GM19025 (cell line): ENCODE results near the gene COL20A1.

Experiments
- ATAC-seq: cut with Tn5 transposase; IDR thresholded peaks from one replicate; pipeline ENCODE4 v1.9.1; 2021; ENCODE audit warnings: mild to moderate bottlenecking, low read depth, moderate library complexity; ENCODE audit not compliant: unreplicated experiment

Gene COL20A1

DNA sequence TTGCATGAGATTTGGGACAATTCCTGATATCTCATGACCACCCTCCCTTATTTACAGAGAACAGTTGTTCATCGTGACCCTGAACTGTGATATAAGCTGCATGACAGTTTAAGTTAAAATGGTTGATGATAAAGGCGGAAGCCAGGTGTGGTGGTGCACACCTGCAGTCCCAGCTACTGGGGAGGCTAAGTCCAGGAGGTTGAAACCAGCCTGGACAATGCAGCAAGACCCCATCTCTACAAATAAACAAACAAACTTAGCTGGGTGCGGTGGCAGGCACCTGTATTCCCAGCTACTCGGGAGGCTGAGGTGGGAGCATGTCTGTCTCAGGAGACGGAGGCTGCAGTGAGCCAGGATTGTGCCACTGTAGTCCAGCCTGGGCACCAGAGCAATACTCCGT, 24.1 kb downstream of the COL20A1 start:
- ATAC-seq = no peak

DNA sequence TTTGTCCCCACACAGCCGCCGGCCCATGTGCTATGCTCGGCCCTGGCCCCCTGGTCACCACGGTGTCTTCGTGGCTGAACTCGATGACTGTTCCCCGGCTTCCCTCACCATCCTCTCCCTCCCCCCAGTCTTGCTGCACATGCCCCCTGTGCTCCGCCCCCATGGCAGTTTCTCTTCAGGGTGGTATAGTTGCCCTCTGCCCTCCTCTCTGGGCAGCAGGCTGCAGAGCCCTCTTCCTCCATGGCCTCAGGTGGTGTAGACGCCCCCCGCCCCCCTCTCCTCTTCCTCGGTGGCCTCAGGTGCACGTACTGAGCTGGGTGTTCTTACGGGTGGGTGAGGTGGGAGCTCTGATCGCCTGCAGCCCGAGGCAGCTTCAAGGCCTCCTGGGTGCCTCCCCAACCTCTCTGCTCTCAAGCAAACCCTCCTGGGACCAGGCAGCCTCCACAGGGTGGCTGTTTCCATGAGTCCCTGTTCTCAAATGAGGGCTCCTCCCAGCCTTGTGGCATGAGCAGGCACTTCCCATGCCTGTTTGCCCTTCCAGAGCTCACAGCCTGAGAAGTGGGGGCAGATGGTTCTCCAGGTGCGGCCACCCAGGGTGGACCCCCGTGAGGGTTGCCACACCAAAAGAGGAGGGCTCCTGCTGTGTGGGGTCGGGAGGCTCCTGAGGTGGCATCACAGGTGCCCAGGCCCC, 24.8 kb downstream of the COL20A1 start:
- ATAC-seq = no peak

DNA sequence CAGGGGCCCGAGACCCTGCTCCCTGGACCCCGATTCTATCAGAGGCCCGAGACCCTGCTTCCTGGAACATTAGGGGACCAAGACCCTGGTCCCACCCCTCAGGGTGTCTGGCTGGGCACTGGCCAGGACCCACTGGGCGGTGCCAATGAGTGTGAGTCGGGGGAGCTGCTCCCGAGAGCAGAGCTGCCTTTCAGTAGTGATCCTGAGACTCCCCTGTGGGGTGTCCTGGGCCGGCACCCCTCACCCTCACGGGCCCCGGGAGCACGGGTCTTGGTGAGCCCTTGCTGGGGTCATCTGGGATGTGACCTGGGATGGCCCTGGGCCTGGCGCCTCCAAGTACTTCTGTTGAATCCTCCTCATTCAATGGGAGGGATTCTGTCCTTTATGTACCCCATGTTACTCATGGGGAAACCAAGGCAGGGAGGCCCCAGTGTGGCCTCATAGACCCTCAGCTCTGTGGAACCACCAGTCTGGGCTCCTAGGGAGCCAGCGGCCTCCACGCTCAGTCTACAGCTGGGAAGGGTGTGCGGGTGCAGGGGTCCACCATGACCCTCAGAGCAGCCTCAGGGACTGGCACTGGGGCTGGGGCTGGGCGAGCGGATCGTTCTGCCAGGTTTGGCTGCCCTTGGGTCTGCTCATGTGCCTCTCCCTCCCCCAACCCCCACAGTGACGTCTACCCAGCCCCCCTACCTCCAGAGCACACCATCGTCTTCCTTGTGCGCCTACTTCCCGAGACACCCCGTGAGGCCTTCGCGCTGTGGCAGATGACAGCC, 25.6 kb downstream of the COL20A1 start:
- no peak for ATAC-seq

DNA sequence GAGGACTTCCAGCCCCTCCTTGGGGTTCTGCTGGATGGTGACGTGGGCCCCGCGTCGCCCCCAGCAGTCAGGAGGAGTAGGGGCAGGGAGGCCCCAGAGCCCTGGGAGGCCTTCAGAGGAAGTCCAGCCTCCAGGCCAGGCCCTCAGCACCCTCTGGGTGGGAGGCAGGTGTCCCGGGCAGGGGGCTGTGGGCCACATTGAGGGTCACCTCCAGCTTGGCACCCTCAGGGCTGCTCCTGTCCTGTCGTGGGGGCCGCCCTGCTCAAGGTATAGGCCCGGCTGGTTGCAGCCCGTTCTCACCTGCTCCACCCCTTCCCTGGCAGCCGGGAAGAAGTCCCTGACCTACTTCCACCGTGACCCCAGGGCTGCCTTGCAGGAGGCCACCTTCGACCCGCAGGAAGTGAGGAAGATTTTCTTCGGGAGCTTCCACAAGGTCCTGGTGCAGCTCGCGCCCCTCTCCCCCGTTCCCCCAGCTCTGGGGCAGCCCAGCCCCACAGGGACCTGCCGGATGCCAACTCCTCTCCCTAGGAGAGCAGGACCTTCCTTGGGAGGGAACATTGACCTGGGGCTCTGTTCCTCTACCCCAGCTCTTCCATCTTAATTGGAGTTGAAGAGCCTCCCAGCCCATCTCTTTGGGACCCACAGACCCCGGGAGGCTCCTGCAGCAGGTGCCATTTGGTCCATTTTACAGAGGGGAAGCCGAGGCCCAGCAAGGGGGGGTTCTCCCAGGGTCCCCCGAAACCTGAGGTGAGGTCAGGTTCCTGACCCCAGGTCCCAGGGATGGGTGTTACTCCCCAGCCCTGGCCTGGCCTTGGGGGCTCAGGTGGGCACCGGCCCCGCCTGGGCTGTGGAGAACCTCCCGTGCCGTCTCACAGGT, 26.4 kb downstream of the COL20A1 start:
- no peak for ATAC-seq

DNA sequence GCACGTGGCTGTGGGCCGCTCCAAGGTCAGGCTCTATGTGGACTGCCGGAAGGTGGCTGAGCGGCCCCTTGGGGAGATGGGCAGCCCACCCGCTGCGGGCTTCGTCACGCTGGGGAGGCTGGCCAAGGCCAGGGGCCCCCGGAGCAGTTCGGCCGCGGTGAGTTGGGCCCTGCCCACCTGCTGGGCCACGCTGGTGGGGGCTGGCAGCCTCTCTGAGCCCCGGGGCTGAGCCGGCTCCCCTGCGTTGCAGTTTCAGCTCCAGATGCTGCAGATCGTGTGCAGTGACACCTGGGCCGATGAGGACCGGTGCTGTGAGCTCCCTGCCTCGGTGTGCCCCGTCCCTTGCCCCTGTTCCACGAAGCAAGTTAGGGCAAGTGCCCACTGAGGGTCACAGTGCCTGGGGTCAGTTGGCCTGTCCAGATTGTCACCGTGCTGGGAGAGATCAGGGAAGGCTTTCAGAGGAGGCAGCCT, 27.1 kb downstream of the COL20A1 start:
- ATAC-seq = no peak

DNA sequence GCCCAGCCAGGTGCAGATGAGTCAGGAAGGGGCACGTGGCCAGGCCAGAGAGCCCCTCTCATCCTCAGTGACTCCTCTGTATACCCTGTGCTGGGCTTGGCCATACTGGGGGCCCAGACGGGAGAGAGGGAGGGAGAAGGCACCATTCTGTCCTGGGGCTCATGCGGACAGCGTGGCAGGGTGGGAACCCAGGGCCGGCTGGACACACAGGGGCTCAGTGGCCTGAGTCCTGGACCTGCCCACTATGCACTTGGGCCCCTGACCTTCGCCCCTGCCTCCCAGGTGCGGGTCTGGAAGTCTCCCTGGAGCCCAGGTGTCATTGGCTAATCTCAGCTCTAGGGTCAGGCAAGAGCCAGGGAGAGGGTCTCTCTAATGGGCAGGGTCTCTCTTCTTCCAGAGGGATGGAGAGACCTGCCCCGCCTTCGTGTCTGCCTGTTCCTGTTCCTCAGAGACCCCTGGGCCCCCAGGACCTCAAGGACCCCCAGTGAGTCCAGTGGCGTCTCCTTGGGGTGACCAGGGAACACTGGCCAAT, 27.7 kb downstream of the COL20A1 start:
- ATAC-seq = no peak

DNA sequence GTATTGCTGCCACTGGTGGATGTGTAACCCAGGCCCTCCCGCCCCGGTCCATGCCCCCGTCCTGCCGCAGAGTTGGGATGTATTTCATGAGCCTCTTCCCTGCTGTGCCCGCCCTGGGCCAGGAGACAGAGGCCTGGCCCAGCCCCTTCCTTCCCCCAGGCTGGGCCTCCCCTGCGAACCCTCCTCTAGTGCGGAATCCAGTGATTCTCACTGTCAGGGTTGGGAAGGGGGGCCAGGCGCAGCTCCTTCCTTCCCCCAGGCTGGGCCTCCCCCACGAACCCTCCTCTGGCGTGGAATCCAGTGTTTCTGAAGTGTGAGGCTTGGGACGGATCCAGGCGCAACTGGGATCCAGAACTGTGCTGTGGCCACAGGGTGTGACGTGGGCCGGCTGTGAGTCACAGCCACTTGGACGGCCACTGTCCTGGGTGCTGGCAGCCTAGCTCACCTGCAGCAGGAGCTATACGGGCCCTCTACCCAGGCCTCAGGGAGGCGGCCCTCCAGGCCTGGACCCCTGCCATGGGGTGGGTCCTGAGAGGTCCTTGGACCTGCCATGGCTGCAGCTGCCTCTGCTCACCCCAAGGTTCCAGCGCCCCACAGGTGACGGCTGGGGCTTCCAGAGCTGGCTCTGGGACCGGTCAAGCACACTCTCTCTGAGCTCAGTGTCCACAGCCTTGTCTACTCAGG, 28.3 kb downstream of the COL20A1 start:
- no peak for ATAC-seq

DNA sequence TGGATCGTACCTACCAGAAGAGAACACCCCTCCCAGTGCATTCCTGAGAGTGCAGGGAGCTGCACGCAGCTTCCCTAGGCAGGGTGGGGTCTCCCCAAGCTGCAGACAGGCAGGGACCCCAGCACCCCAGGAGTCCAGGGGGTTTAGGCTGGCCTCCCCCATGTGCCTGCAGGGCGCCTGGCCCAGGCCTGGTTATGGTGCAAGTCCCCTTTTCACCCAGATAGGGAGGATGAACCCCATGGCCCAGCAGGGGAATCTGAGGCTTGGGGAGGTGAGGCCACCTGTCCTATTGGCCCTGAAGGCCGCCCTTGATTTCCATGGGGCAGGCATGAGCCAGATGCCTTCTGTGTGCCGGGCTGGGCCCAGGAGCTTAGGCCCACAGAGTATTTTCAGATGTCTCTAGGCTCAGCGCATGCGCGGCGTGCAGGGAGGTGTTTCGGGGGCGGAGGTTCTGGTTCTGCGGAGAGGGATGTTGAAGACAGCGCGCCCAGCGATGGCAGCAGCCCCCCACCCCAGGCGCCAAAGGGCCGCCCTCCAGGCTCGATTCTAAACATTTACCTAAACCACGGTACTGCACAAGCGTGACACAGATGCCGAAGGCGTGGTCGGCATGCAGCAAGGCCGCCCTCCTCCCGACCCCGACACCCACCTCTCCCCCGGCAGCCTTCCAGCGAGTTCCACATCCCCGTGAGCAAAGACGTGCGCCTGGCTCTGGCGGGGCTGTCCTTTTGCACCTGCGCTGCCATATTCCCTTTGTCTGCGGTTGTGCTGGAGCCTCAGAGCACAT, 29.4 kb downstream of the COL20A1 start:
- no peak for ATAC-seq

DNA sequence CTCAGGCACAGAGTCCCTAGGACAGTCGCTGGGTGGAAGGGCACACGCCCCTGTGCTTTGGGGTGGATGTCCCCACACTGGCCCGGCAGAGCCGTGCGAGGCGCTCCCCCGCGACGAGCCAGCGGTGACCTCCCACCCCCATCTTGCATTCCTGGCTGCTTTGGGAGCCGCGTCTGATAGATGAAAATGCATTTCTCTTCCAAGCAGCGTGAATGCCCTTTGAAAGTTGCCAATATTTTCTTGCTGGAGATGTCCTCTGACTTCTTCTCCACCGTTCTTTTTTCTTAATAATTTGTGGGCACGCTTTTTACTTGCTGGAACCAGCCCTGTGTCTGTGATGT, 29.9 kb downstream of the COL20A1 start:
- no peak for ATAC-seq

DNA sequence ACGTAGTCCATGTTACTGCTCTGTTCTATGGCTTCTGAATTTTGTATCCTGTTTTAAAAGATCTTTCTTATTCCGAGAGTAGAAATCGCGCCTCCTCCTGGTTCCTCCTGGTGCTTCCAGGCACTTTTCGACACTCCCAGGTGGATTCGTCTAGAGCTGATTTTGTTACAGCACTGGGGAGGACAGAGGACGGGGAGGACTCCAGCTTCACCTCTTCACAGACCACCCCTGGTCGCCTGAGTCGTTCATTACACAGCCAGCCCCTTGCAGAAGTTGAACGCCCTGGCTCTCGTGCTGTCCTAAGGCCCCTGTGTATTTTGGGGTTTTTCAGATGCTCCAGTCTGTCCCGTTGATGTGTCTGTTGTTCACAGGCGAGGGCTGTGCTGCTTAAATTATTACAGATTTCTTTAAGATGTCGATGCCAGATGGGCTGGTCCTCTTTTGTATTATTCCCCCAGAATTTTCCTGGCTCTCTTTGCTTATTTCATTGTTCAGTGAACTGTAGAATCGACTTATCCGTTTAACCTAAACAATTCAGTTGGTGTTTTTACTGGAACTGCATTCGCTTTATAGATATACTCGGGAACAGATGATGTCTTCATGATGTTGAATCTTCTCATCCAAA, 30.5 kb downstream of the COL20A1 start:
- no peak for ATAC-seq

DNA sequence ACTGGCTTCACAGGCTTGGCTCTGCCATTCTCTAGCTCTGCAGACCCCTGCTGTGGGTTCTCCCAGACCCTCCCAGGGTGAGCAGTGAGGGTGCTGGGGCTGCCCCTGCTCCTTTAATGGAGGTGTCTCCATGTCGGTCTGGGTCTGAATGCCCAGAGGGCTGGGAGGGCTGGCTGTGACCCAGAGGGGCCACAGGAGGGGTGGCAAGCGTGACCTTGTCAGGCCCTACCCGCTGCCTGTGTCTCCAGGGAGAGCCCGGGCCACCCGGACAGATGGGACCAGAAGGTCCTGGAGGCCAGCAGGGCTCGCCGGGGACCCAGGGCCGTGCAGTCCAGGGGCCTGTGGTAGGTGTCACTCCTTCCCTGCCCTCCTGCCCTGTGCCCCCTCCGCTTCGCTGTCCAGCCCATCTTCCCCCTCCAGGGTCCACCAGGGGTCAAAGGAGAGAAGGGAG, 32.1 kb downstream of the COL20A1 start:
- no peak for ATAC-seq

DNA sequence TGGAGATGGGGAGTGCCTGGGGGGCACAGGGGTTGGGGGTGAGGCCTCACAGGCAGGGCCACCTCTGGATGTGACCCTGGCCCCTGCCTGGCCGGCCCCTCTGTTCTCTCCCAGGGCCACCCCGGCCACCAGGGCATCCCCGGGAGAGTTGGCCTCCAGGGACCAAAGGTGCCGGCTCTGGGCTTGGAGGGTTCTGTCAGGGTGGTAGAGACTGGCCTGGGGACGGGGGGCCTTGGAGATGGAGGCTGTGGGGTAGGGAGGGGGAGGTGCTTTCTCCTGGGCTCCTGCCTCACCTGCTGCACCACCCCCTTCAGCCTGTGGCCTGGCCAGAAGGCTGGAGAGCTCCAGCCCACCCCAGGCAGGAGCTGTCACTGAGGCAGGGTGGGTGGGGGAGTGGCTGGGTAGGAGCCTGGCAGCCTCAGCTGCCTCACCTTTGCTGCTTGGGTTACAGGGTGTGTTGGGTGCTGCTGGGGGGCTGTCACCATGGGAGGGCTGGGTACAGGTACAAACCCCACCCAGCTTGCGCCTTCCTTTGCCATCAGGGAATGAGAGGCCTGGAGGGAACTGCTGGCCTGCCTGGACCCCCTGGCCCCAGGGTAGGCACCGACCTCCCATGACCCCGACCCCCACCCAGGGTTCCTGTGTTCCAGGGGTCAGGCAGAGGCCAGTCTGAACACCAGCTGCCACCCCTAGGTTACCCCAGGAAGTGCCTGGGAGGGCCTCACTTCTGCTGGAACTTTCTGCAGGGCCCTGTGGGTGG, 32.7 kb downstream of the COL20A1 start:
- ATAC-seq = no peak

DNA sequence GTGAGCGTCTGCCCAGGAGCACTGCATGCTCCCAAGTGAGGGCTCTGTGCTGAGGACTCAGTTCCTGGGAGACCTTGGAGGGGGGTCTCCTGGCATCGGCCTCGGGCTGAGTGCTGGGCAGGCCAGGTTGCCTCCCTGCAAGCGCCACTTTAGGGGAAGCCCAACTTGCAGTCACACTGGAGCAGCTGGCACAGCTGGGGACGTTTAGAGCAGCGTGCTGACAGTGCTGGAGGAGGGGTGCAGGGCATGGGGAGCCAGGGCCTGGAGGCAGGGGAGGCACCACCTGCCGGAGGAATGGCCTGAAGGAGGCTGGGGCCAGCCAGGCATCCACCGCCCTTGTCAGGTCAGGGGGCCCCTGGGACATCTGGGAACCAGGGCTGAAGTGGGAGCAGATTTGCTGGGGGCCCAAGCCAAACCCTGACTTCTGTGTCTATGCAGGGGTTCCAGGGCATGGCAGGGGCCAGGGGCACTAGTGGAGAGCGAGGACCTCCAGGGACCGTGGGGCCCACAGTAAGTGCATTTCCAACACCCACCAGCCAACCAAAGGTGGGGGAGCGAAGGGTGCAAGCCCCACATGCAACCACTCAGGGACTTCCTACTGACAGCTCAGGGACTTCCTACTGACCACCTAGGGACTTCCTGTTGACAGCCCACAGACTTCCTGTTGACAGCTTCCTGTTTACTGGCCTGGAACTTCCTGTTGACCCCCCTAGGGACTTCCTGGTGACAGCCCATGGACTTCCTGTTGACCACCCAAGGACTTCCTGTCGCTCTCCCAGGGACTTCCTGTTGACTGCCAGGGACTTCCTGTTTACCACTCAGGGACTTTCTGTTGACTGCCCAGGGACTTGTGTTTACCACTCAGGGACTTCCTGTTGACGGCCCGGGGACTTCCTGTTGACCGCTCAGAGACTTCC, 33.6 kb downstream of the COL20A1 start:
- no peak for ATAC-seq

DNA sequence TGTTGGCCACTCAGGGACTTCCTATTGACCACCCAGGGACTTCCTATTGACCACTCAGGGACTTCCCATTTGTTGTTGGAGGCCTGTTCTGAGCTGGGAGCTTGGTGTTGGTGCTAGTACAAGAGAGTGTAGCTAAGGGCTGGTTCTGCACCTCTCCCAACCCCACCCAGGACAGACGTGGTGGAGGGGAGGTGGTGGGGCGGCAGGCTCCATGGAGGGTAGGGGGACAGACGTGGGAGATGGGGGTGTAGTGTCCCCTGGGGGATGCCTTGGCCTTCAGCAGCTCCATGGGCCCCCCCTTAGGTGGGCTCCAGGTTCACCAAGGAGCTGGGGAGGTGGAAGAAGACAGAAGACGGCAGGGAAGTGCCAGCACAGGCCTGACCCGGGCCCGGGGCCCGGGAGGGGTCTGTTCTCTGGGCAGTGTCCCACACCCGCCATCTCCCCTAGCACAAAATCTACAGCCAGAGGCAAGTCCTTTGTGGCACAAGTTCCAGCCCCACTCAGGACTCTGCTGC, 34.3 kb downstream of the COL20A1 start:
- ATAC-seq = no peak

DNA sequence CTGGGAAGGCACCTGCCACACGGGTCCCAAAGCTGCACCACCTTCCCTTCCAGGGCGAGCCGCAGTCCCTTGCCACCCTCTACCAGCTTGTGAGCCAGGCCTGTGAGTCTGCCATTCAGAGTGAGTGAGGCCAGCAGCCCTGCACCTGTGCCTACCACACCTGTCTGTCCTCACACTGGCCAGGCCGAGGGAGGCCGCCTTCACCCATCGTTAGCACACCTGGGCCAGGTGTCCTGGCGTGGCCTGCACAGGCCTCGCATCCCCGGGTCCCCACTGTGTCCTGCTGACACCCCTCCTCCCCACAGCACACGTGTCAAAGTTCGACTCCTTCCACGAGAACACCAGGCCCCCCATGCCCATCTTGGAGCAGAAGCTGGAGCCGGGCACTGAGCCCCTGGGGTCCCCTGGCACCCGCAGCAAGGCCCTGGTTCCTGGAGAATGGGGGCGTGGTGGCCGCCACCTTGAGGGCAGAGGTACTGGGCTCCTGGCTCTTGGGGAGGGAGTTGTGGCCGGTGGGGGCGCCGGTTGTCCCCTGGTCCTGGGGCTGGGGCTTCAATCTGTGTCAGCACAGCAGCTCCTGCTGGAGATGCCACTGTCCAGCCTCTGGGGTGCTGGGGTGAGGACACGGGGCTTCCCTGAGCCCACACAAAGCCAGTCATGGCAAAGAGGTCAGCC, 35.2 kb downstream of the COL20A1 start:
- no peak for ATAC-seq

DNA sequence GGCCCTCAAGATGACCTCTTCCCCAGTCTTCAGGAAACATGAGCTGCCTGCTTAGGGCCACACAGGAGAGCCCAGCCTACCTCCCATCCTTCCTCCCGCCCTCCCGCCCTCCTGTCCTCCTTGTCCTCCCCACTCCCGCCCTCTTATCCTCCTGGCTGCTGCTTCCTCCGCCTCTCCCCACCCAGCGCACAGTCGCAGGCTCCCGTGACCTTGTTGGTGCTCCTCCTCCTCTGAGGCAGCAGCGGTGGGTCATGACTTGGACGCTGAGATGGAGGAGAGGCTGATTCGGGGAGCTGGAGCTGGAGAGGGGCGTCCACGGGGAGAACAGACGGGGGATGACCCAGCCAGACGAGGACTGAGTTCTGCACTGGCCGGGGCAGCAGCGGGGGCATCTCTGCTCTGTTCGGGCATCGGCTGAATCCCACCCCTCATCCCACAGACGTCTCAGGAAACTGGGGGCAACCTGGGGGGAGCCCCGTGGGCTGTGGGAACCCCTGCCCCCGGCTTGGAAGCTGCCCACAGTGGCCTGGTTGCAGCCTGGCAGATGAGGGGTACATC, 35.8 kb downstream of the COL20A1 start:
- no peak for ATAC-seq
